Nephron (organoid): ENCODE results near the gene BRD4.
"Not testable (repeated sequence)": the region's sequence is repeated elsewhere in the genome, so short reads cannot be mapped to it uniquely, and the experiment has no call there.

Experiments used
- H3K27ac Mint-ChIP-seq, 3 experiments: 2 replicates each; pipeline ENCODE4 v1.8.0; 2020; ENCODE audit warnings: mixed read lengths in 3 of 3, mild to moderate bottlenecking in 2 of 3, moderate library complexity in 1 of 3
- H3K27me3 Mint-ChIP-seq: 2 replicates; pipeline ENCODE4 v1.8.0; 2021; ENCODE audit warnings: low read depth, mild to moderate bottlenecking, moderate library complexity, mixed read lengths
- H3K36me3 Mint-ChIP-seq: 2 replicates; pipeline ENCODE4 v1.8.0; 2020; ENCODE audit warnings: low read depth, mixed read lengths
- H3K4me1 Mint-ChIP-seq: 2 replicates; pipeline ENCODE4 v1.8.0; 2020; ENCODE audit warnings: mixed read lengths
- H3K4me3 Mint-ChIP-seq, 3 experiments: 2 replicates each; pipeline ENCODE4 v1.8.0; 2020; ENCODE audit warnings: mild to moderate bottlenecking in 3 of 3, mixed read lengths in 3 of 3, moderate library complexity in 2 of 3
- H3K9me3 Mint-ChIP-seq: 2 replicates; pipeline ENCODE4 v1.8.0; 2020; ENCODE audit warnings: mixed read lengths
- CTCF ChIP-seq, 3 experiments: fragments of 200-600 bp; sonication (generic); IDR thresholded peaks; one replicate each; pipeline ENCODE4 v1.5.0; 2021; ENCODE audit warnings: antibody characterized with exemption in 3 of 3; ENCODE audit not compliant: unreplicated experiment in 3 of 3

Gene BRD4

GRCh38 chr19:15368051-15368632, 35.8 kb upstream of the BRD4 start:
- Mint-ChIP-seq H3K27ac (no peak overlapping the region), H3K4me1 (no peaks in the 10 kb centered on the region), H3K9me3 (no peaks in the 10 kb centered on the region), H3K27me3 (no peaks in the 10 kb centered on the region), H3K4me3 (no peak overlapping the region), H3K36me3 (peaks cover 62% of the 10 kb centered on the region)
- no peak for TF ChIP-seq CTCF (IDR thresholded peaks at IDR 0.05; ENCODE audit: unreplicated experiment in 3 of 3)

DNA sequence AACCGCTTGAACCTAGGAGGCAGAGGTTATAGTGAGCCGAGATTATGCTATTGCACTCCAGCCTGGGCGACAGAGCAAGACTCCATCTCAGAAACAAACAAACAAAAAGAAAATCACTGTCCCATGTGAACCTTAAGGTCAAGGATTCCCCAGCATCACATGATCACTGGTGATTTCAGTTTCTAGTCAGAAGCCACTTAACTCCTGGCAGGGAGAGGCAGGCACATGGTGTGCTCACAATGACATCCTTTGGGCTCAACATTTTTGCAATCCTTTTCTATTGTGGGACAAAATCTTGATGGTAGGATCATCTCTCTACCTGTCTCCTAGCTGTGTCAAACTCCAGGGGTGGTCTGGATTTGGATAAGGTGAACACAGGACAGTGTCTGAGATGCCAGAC, 35.1 kb upstream of the BRD4 start:
- H3K36me3 Mint-ChIP-seq = peaks cover 61% of the 10 kb centered on the region
- no peak overlapping the region for H3K4me3 Mint-ChIP-seq
- H3K27me3 Mint-ChIP-seq = no peaks in the 10 kb centered on the region
- TF ChIP-seq CTCF (IDR thresholded peaks at IDR 0.05; ENCODE audit: unreplicated experiment in 3 of 3) = no peak
- H3K27ac Mint-ChIP-seq = no peak overlapping the region
- no peaks in the 10 kb centered on the region for H3K9me3 Mint-ChIP-seq
- H3K4me1 Mint-ChIP-seq = no peaks in the 10 kb centered on the region

GRCh38 chr19:15365264-15365663, 32.9 kb upstream of the BRD4 start:
- Mint-ChIP-seq H3K9me3 (no peaks in the 10 kb centered on the region), H3K36me3 (peaks cover 70% of the 10 kb centered on the region)

GRCh38 chr19:15363791-15364190, 31.5 kb upstream of the BRD4 start:
- not testable (repeated sequence) for H3K4me3 Mint-ChIP-seq, H3K27ac Mint-ChIP-seq, H3K9me3 Mint-ChIP-seq, H3K4me1 Mint-ChIP-seq, H3K27me3 Mint-ChIP-seq
- peaks cover 79% of the 10 kb centered on the region for H3K36me3 Mint-ChIP-seq

More at GRCh38 chr19:15365264-15365663, 32.9 kb upstream of the BRD4 start:
- H3K27ac Mint-ChIP-seq = no peak overlapping the region
- H3K4me3 Mint-ChIP-seq = no peak overlapping the region
- no peaks in the 10 kb centered on the region for H3K27me3 Mint-ChIP-seq
- no peak for TF ChIP-seq CTCF (IDR thresholded peaks at IDR 0.05; ENCODE audit: unreplicated experiment in 3 of 3)
- no peaks in the 10 kb centered on the region for H3K4me1 Mint-ChIP-seq

DNA sequence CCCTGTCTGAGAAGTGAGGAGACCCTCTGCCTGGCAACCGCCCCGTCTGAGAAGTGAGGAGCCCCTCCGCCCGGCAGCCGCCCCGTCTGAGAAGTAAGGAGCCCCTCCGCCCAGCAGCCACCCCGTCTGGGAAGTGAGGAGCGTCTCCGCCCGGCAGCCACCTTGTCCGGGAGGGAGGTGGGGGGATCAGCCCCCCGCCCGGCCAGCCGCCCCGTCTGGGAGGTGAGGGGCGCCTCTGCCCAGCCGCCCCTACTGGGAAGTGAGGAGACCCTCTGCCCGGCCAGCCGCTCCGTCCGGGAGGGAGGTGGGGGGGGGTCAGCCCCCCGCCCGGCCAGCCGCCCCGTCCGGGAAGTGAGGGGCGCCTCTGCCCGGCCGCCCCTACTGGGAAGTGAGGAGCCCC, 30.7 kb upstream of the BRD4 start:
- not testable (repeated sequence) for H3K4me3 Mint-ChIP-seq, H3K27ac Mint-ChIP-seq, H3K27me3 Mint-ChIP-seq, H3K4me1 Mint-ChIP-seq, H3K9me3 Mint-ChIP-seq
- H3K36me3 Mint-ChIP-seq = peaks cover 79% of the 10 kb centered on the region

DNA sequence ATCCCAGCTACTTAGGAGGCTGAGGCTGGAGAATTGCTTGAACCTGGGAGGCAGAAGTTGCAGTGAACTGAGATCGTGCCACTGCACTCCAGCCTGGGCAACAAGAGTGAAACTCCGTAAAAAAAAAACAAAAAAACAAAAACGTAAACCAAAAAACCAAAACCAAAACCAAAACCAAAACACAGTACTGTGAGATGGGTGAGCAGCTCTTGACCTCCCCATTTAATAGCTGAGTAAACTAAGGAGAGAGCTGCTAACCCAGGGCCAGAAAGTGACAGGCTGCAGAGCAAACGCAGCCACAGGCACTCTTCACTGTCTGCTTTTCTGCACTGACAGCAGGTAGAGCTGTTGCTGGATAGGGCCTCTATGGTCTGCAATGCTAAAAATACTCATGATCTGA, 27.7 kb upstream of the BRD4 start:
- not testable (repeated sequence) for H3K27me3 Mint-ChIP-seq, H3K27ac Mint-ChIP-seq, H3K9me3 Mint-ChIP-seq, H3K4me3 Mint-ChIP-seq, H3K4me1 Mint-ChIP-seq
- peaks cover 71% of the 10 kb centered on the region for H3K36me3 Mint-ChIP-seq

DNA sequence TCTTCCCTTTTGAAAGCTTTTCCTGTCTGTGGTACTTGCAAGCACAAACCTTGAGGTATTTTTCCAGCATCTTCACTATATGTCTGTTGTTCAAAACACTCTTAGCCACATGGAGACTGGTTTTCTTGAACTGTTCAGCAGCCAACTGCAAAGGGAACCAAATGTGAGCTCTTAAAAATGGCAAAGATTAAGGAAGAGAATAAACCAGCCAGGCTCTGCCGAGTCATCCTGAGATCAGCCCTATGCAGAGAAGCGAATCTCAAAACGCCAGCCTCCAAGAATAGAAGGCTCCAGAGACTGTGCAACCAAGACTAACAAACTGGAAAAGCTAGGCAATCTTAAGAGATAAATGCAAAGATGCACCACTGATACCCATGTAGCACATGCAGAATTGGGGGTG, 26.6 kb upstream of the BRD4 start:
- no peak overlapping the region for H3K4me3 Mint-ChIP-seq
- peaks cover 73% of the 10 kb centered on the region for H3K36me3 Mint-ChIP-seq
- H3K9me3 Mint-ChIP-seq = no peaks in the 10 kb centered on the region
- H3K4me1 Mint-ChIP-seq = no peaks in the 10 kb centered on the region
- no peaks in the 10 kb centered on the region for H3K27me3 Mint-ChIP-seq
- H3K27ac Mint-ChIP-seq = no peak overlapping the region
- no peak for TF ChIP-seq CTCF (IDR thresholded peaks at IDR 0.05; ENCODE audit: unreplicated experiment in 3 of 3)
